H1 (cell line): ENCODE data around the gene DOCK6.

Experiments
- BACH1 ChIP-seq: IDR thresholded peaks from 2 replicates; pipeline ENCODE4 v1.6.1; 2012; ENCODE audit warnings: low read length, improper control_type of control experiment
- CBX5 ChIP-seq: fragments of 300-800, 300-1000 bp; sonication (generic); IDR thresholded peaks from 2 replicates; pipeline ENCODE4 v1.7.1; 2016; ENCODE audit warnings: antibody characterized with exemption, low read length, low read depth
- CHD2 ChIP-seq: IDR thresholded peaks from 2 replicates; pipeline ENCODE4 v1.6.1; 2012; ENCODE audit warnings: low read length, improper control_type of control experiment
- CTCF ChIP-seq, 3 experiments: IDR thresholded peaks; 1 replicate in 2 of 3; 2 replicates in 1 of 3; pipeline versions ENCODE4 v1.5.1 to v1.6.1; 2011; ENCODE audit warnings: low read length in 3 of 3, mild to moderate bottlenecking in 3 of 3, inconsistent platforms in 2 of 3, low read depth in 1 of 3, moderate library complexity in 1 of 3; ENCODE audit not compliant: insufficient read depth in 1 of 3; ENCODE audit errors: control extremely low read depth in 1 of 3
- EP300 ChIP-seq, 2 experiments: IDR thresholded peaks; 1 replicate in 1 of 2; 2 replicates in 1 of 2; pipeline ENCODE4 v1.6.1; 2011 to 2012; ENCODE audit warnings: low read depth in 2 of 2, low read length in 2 of 2, mild to moderate bottlenecking in 2 of 2, borderline replicate concordance in 1 of 2, inconsistent platforms in 1 of 2, moderate library complexity in 1 of 2
- GTF2F1 ChIP-seq: IDR thresholded peaks from 2 replicates; pipeline ENCODE4 v1.6.1; 2012; ENCODE audit warnings: low read depth, low read length, improper control_type of control experiment, borderline replicate concordance
- KDM1A ChIP-seq: fragments of 200-600, 300-600 bp; sonication (generic); IDR thresholded peaks from 2 replicates; pipeline ENCODE4 v1.7.1; 2016; ENCODE audit warnings: mild to moderate bottlenecking, low read length, borderline replicate concordance
- MAX ChIP-seq: IDR thresholded peaks from 2 replicates; pipeline ENCODE4 v1.6.1; 2012; ENCODE audit warnings: inconsistent platforms
- POLR2A ChIP-seq, 2 experiments: IDR thresholded peaks; 1 replicate in 1 of 2; 2 replicates in 1 of 2; pipeline ENCODE4 v1.6.1; 2011; ENCODE audit warnings: low read depth in 2 of 2, low read length in 2 of 2, mild to moderate bottlenecking in 2 of 2; ENCODE audit errors: control extremely low read depth in 1 of 2
- POLR2AphosphoS5 ChIP-seq: IDR thresholded peaks from 2 replicates; pipeline ENCODE4 v1.6.1; 2011; ENCODE audit warnings: low read depth, low read length
- TAF1 ChIP-seq: IDR thresholded peaks from 2 replicates; pipeline ENCODE4 v1.6.1; 2011; ENCODE audit warnings: mild to moderate bottlenecking, low read depth, low read length
- TCF12 ChIP-seq: IDR thresholded peaks from 2 replicates; pipeline ENCODE4 v1.6.1; 2011; ENCODE audit warnings: low read depth, mild to moderate bottlenecking, low read length

GRCh38 chr19:11260996-11261395 is 1.3 kb downstream of the DOCK6 start:
- TF ChIP-seq CTCF (IDR thresholded peaks at IDR 0.05; ENCODE audit: control extremely low read depth in 1 of 3, insufficient read depth in 1 of 3, low read depth in 1 of 3, low read length in 3 of 3), result no peak
- TF ChIP-seq CBX5, result no peak
- no peak for TF ChIP-seq CHD2
- TF ChIP-seq MAX, result no peak
- no peak for TF ChIP-seq POLR2A (IDR thresholded peaks at IDR 0.05; ENCODE audit: control extremely low read depth in 1 of 2, low read depth in 2 of 2, low read length in 2 of 2)
- no peak for TF ChIP-seq EP300 (IDR thresholded peaks at IDR 0.05; ENCODE audit: borderline replicate concordance in 1 of 2, low read depth in 2 of 2, low read length in 2 of 2)
- TF ChIP-seq BACH1, result no peak
- TF ChIP-seq KDM1A, result no peak
- no peak for TF ChIP-seq TAF1
- TF ChIP-seq TCF12, result no peak
- no peak for TF ChIP-seq GTF2F1
- TF ChIP-seq POLR2AphosphoS5, result no peak
